PC-3 (cell line): ENCODE results near the gene MTMR2.

Experiments
- CTCF ChIP-seq: fragments of 300-600 bp; sonication (generic); conservative IDR thresholded peaks from 2 replicates; pipeline ENCODE4 v1.5.1; 2017; ENCODE audit warnings: antibody characterized with exemption, low read depth, mild to moderate bottlenecking, low read length
- EZH2 ChIP-seq: fragments of 300-600 bp; sonication (generic); IDR thresholded peaks from one replicate; pipeline ENCODE4 v1.6.1; 2017; ENCODE audit warnings: antibody characterized with exemption, mild to moderate bottlenecking, low read length; ENCODE audit not compliant: unreplicated experiment

- no peak for TF ChIP-seq CTCF
- no peak for TF ChIP-seq EZH2
Measured at GRCh38 chr11:95853138-95853537, 70.8 kb downstream of the MTMR2 start.
